IgD-negative memory B cell (primary cell): ENCODE data around the gene GATAD2B. TPM values are rescaled to one million over a fixed set of nuclear protein-coding genes. Genes with fewer than 3 reads are reported as not detected.
"Not testable (repeated sequence)": the region's sequence is repeated elsewhere in the genome, so short reads cannot be mapped to it uniquely, and the experiment has no call there.

ENCODE experiments used
- H3K27ac Mint-ChIP-seq, 3 donors: one replicate each; pipeline ENCODE4 v1.8.0; 2020 to 2022; ENCODE audit warnings: mild to moderate bottlenecking in 3 of 3, mixed read lengths in 3 of 3, moderate library complexity in 1 of 3
- H3K27me3 Mint-ChIP-seq: one replicate; pipeline ENCODE4 v1.8.0; 2021; ENCODE audit warnings: mixed read lengths
- H3K36me3 Mint-ChIP-seq: one replicate; pipeline ENCODE4 v1.8.0; 2020; ENCODE audit warnings: mild to moderate bottlenecking, mixed read lengths
- H3K4me1 Mint-ChIP-seq, 3 donors: one replicate each; pipeline ENCODE4 v1.8.0; 2020 to 2022; ENCODE audit warnings: mixed read lengths in 3 of 3, mild to moderate bottlenecking in 1 of 3
- H3K4me3 Mint-ChIP-seq, 4 donors: one replicate each; pipeline ENCODE4 v1.8.0; 2020 to 2022; ENCODE audit warnings: mild to moderate bottlenecking in 4 of 4, mixed read lengths in 4 of 4, moderate library complexity in 3 of 4
- H3K9me3 Mint-ChIP-seq, 3 donors: one replicate each; pipeline ENCODE4 v1.8.0; 2020 to 2021; ENCODE audit warnings: mixed read lengths in 3 of 3, mild to moderate bottlenecking in 1 of 3
- polyA plus RNA-seq: library from polyadenylated mRNA; unstranded; fragments of 300-500 nt; fragmentation: Illumina TruSeq; gene quantifications from one replicate; pipeline ENCODE4 v1.2.3, GENCODE V29; 2021

The GATAD2B gene
- polyA plus RNA-seq, 1 donor from 2014 or later = 4.6 TPM

- H3K27ac Mint-ChIP-seq = peak within 1 kb of the TSS in 2 of 3 donors; percentile 31 to 53
- peaks cover 2% of the 10 kb centered on the region for H3K36me3 Mint-ChIP-seq
- H3K4me1 Mint-ChIP-seq = peaks cover 0 to 21% (median 14%) of the 10 kb centered on the region in 3 donors
- H3K27me3 Mint-ChIP-seq = no peaks in the 10 kb centered on the region
- no peaks in the 10 kb centered on the region for H3K9me3 Mint-ChIP-seq
- peak within 1 kb of the TSS; percentile 74 to 94 (median 89) for H3K4me3 Mint-ChIP-seq
Measured at GRCh38 chr1:153774780-153775457, 147.9 kb downstream of the GATAD2B start, which contains the start of gene SLC27A3. Gene SLC27A3, plus strand, starts transcription at chr1:153775407. Its CDS starts 91 bp downstream, at chr1:153775498.

- peak overlapping the region in 2 of 3 donors; percentile 31 to 45 for H3K27ac Mint-ChIP-seq
- peaks cover 0 to 21% (median 18%) of the 10 kb centered on the region in 3 donors for H3K4me1 Mint-ChIP-seq
- peaks cover 2% of the 10 kb centered on the region for H3K36me3 Mint-ChIP-seq
- no peaks in the 10 kb centered on the region for H3K27me3 Mint-ChIP-seq
- peak overlapping the region in 3 of 4 donors; percentile 74 to 94 (median 85) for H3K4me3 Mint-ChIP-seq
- no peaks in the 10 kb centered on the region for H3K9me3 Mint-ChIP-seq
Measured at GRCh38 chr1:153774026-153774595, 148.7 kb downstream of the GATAD2B start.

- no peaks in the 10 kb centered on the region for H3K9me3 Mint-ChIP-seq
- no peaks in the 10 kb centered on the region for H3K27me3 Mint-ChIP-seq
- peaks cover 0 to 21% (median 18%) of the 10 kb centered on the region in 3 donors for H3K4me1 Mint-ChIP-seq
- peaks cover 2% of the 10 kb centered on the region for H3K36me3 Mint-ChIP-seq
- peak overlapping the region in 2 of 4 donors; percentile 41 to 74 for H3K4me3 Mint-ChIP-seq
- H3K27ac Mint-ChIP-seq = peak overlapping the region in 1 of 3 donors; percentile 31
Measured at GRCh38 chr1:153773096-153773921, 149.5 kb downstream of the GATAD2B start.

GRCh38 chr1:153771841-153772593 is 150.8 kb downstream of the GATAD2B start:
- H3K4me1 Mint-ChIP-seq = peaks cover 0 to 19% (median 13%) of the 10 kb centered on the region in 3 donors
- H3K36me3 Mint-ChIP-seq = peaks cover 4% of the 10 kb centered on the region
- no peak overlapping the region for H3K4me3 Mint-ChIP-seq
- H3K9me3 Mint-ChIP-seq = no peaks in the 10 kb centered on the region
- no peaks in the 10 kb centered on the region for H3K27me3 Mint-ChIP-seq
- H3K27ac Mint-ChIP-seq = peak overlapping the region in 1 of 3 donors; percentile 53

- Mint-ChIP-seq H3K27me3 (no peaks in the 10 kb centered on the region), H3K4me3 (peak overlapping the region in 1 of 4 donors; percentile 63), H3K9me3 (no peaks in the 10 kb centered on the region), H3K4me1 (peaks cover 0 to 14% (median 12%) of the 10 kb centered on the region in 3 donors), H3K36me3 (peaks cover 4% of the 10 kb centered on the region), H3K27ac (peak overlapping the region in 1 of 3 donors; percentile 18)
Measured at GRCh38 chr1:153771261-153771660, 151.5 kb downstream of the GATAD2B start.

- H3K27ac Mint-ChIP-seq = peak overlapping the region in 1 of 3 donors; percentile 27
- no peaks in the 10 kb centered on the region for H3K27me3 Mint-ChIP-seq
- H3K36me3 Mint-ChIP-seq = peaks cover 4% of the 10 kb centered on the region
- no peak overlapping the region for H3K4me3 Mint-ChIP-seq
- H3K4me1 Mint-ChIP-seq = peaks cover 0 to 12% (median 10%) of the 10 kb centered on the region in 3 donors
- no peaks in the 10 kb centered on the region for H3K9me3 Mint-ChIP-seq
Measured at GRCh38 chr1:153770797-153771196, 152.0 kb downstream of the GATAD2B start.

GRCh38 chr1:153769221-153769620 is 153.6 kb downstream of the GATAD2B start:
- no peak overlapping the region for H3K4me3 Mint-ChIP-seq
- peak overlapping the region in 1 of 3 donors; percentile 81 for H3K27ac Mint-ChIP-seq
- no peaks in the 10 kb centered on the region for H3K27me3 Mint-ChIP-seq
- H3K36me3 Mint-ChIP-seq = peaks cover 4% of the 10 kb centered on the region
- peaks cover 0 to 10% (median 8%) of the 10 kb centered on the region in 3 donors for H3K4me1 Mint-ChIP-seq
- no peaks in the 10 kb centered on the region for H3K9me3 Mint-ChIP-seq

- no peaks in the 10 kb centered on the region for H3K27me3 Mint-ChIP-seq
- peaks cover 0 to 8% (median 5%) of the 10 kb centered on the region in 3 donors for H3K4me1 Mint-ChIP-seq
- H3K4me3 Mint-ChIP-seq = no peak overlapping the region
- peaks cover 4% of the 10 kb centered on the region for H3K36me3 Mint-ChIP-seq
- H3K27ac Mint-ChIP-seq = peak overlapping the region in 2 of 3 donors; percentile 16 to 81
- H3K9me3 Mint-ChIP-seq = no peaks in the 10 kb centered on the region
Measured at GRCh38 chr1:153768316-153769181, 154.2 kb downstream of the GATAD2B start.

GRCh38 chr1:153767519-153767918 is 155.3 kb downstream of the GATAD2B start:
- Mint-ChIP-seq H3K27me3 (no peaks in the 10 kb centered on the region), H3K36me3 (peaks cover 6% of the 10 kb centered on the region), H3K27ac (peak overlapping the region in 1 of 3 donors; percentile 50), H3K4me3 (no peak overlapping the region), H3K4me1 (peaks cover 0 to 8% (median 5%) of the 10 kb centered on the region in 3 donors), H3K9me3 (no peaks in the 10 kb centered on the region)

GRCh38 chr1:153766663-153767062 is 156.1 kb downstream of the GATAD2B start:
- not testable (repeated sequence) for H3K27ac Mint-ChIP-seq, H3K9me3 Mint-ChIP-seq, H3K27me3 Mint-ChIP-seq, H3K36me3 Mint-ChIP-seq, H3K4me3 Mint-ChIP-seq, H3K4me1 Mint-ChIP-seq

- H3K4me1 Mint-ChIP-seq = no peaks in the 10 kb centered on the region
- no peak overlapping the region for H3K4me3 Mint-ChIP-seq
- H3K27ac Mint-ChIP-seq = no peak overlapping the region
- H3K27me3 Mint-ChIP-seq = no peaks in the 10 kb centered on the region
- no peaks in the 10 kb centered on the region for H3K9me3 Mint-ChIP-seq
- peaks cover 6% of the 10 kb centered on the region for H3K36me3 Mint-ChIP-seq
Measured at GRCh38 chr1:153764310-153764709, 158.5 kb downstream of the GATAD2B start.

GRCh38 chr1:153763365-153764225 is 159.2 kb downstream of the GATAD2B start:
- no peaks in the 10 kb centered on the region for H3K27me3 Mint-ChIP-seq
- no peaks in the 10 kb centered on the region for H3K9me3 Mint-ChIP-seq
- H3K4me3 Mint-ChIP-seq = no peak overlapping the region
- peaks cover 6% of the 10 kb centered on the region for H3K36me3 Mint-ChIP-seq
- H3K27ac Mint-ChIP-seq = no peak overlapping the region
- no peaks in the 10 kb centered on the region for H3K4me1 Mint-ChIP-seq

- H3K36me3 Mint-ChIP-seq = peaks cover 7% of the 10 kb centered on the region
- no peak overlapping the region for H3K27ac Mint-ChIP-seq
- no peaks in the 10 kb centered on the region for H3K9me3 Mint-ChIP-seq
- H3K4me3 Mint-ChIP-seq = no peak overlapping the region
- no peaks in the 10 kb centered on the region for H3K27me3 Mint-ChIP-seq
- H3K4me1 Mint-ChIP-seq = no peaks in the 10 kb centered on the region
Measured at GRCh38 chr1:153760440-153760839, 162.3 kb downstream of the GATAD2B start.
